ENCODE results near the gene GHSR. TPM values are rescaled to one million over a fixed set of nuclear protein-coding genes. Genes with fewer than 3 reads are reported as not detected.

The GHSR gene
- total RNA-seq, 1 donor from 2014 or later: not detected

- POLR2A ChIA-PET: no interaction called here
- Mint-ChIP-seq H3K4me3 (no peak overlapping the region), H3K9me3 (no peaks in the 10 kb centered on the region), H3K27ac (no peak overlapping the region), H3K4me1 (no peaks in the 10 kb centered on the region), H3K36me3 (ENCODE audit: low read depth) (no peaks in the 10 kb centered on the region), H3K27me3 (peaks cover 25% of the 10 kb centered on the region)
- ATAC-seq (ENCODE audit: low read depth): no peak
- TF ChIP-seq CTCF (IDR thresholded peaks at IDR 0.05): no peak
- CTCF ChIA-PET: no interaction called here
- no peak for DNase-seq
- intact Hi-C loops (cut with micrococcal nuclease): no loop called here
Observed at GRCh38 chr3:172441581-172441980, 6.7 kb downstream of the GHSR start.

GRCh38 chr3:172438186-172438585, 10.1 kb downstream of the GHSR start:
- DNase-seq: no peak
- CTCF ChIA-PET: no interaction called here
- H3K4me3 Mint-ChIP-seq: no peak overlapping the region

GRCh38 chr3:172437713-172438112, 10.5 kb downstream of the GHSR start:
- ChIA-PET CTCF (no interaction called here), POLR2A (no interaction called here)
- Mint-ChIP-seq H3K36me3 (ENCODE audit: low read depth) (no peaks in the 10 kb centered on the region), H3K4me1 (no peaks in the 10 kb centered on the region), H3K27ac (no peak overlapping the region), H3K27me3 (peaks cover 8% of the 10 kb centered on the region), H3K9me3 (peaks cover 8% of the 10 kb centered on the region), H3K4me3 (no peak overlapping the region)
- no peak for TF ChIP-seq CTCF (IDR thresholded peaks at IDR 0.05)
- intact Hi-C loops (cut with micrococcal nuclease): no loop called here
- no peak for ATAC-seq (ENCODE audit: low read depth)
- DNase-seq: no peak

More at GRCh38 chr3:172438186-172438585, 10.1 kb downstream of the GHSR start:
- POLR2A ChIA-PET: no interaction called here
- Mint-ChIP-seq H3K27ac (no peak overlapping the region), H3K9me3 (peaks cover 7% of the 10 kb centered on the region), H3K27me3 (peaks cover 12% of the 10 kb centered on the region), H3K4me1 (no peaks in the 10 kb centered on the region), H3K36me3 (ENCODE audit: low read depth) (no peaks in the 10 kb centered on the region)
- ATAC-seq (ENCODE audit: low read depth): no peak
- TF ChIP-seq CTCF (IDR thresholded peaks at IDR 0.05): no peak
- intact Hi-C loops (cut with micrococcal nuclease): no loop called here

DNA sequence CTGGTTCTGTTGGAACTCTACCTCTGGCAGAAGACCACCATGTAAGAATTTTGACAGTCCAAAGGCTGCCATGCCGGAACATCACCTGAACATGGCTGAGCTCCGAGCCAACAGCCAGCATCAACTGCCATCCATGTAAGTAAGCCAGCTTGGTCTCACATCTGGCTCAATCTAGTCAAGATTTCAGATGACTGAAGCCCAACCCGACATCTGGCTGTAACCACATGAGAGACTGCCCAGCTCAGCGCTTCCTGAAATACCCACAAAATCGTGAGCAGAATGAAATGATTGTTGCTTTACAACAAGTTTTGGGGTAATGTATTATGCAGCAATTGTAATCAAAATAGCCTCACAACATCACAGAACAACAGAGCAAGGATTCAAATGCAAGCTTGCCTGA, 32.9 kb downstream of the GHSR start:
- Mint-ChIP-seq H3K36me3 (ENCODE audit: low read depth) (no peaks in the 10 kb centered on the region), H3K27me3 (peaks cover 14% of the 10 kb centered on the region), H3K4me3 (no peak overlapping the region), H3K4me1 (no peaks in the 10 kb centered on the region), H3K27ac (no peak overlapping the region), H3K9me3 (peaks cover 3% of the 10 kb centered on the region)
- no peak for TF ChIP-seq CTCF (IDR thresholded peaks at IDR 0.05)
- ChIA-PET POLR2A (no interaction called here), CTCF (no interaction called here)
- DNase-seq (no peak), ATAC-seq (ENCODE audit: low read depth) (no peak)
- intact Hi-C loops (cut with micrococcal nuclease): no loop called here

- intact Hi-C loops (cut with micrococcal nuclease): no loop called here
- Mint-ChIP-seq H3K36me3 (ENCODE audit: low read depth) (no peaks in the 10 kb centered on the region), H3K9me3 (peaks cover 3% of the 10 kb centered on the region), H3K4me3 (no peak overlapping the region), H3K27ac (no peak overlapping the region), H3K27me3 (peaks cover 6% of the 10 kb centered on the region), H3K4me1 (no peaks in the 10 kb centered on the region)
- ATAC-seq (ENCODE audit: low read depth) (no peak), DNase-seq (no peak)
- no peak for TF ChIP-seq CTCF (IDR thresholded peaks at IDR 0.05)
- ChIA-PET CTCF (interaction anchor here (0.6 kb wide), 1 partner anchor 79 kb away, joined by 3 read pairs; no protein-coding TSS in a partner anchor), POLR2A (no interaction called here)
Observed at GRCh38 chr3:172411478-172411947, 36.7 kb downstream of the GHSR start.
